Measurements from ENCODE around the gene ITGA11.

DNA sequence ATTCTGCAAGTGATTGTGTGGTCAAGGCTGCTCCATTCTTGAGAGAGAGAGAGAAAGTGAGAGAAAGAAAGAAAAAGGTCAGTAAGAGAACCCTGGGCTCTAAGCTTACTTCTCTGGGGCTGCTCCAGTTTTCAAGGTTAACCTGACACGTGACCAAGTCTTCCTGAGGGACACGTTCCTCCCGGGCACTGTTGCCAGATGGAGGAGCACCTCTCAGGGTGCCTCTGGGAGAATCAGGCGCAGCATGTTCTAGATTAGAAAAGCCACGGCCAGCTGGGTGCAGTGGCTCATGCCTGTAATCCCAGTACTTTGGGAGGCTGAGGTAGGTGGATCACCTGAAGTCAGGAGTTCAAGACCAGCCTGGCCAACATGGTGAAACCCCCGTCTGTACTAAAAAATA lies 60.8 kb downstream of the ITGA11 start:
- TF ChIP-seq, protein P1, sequence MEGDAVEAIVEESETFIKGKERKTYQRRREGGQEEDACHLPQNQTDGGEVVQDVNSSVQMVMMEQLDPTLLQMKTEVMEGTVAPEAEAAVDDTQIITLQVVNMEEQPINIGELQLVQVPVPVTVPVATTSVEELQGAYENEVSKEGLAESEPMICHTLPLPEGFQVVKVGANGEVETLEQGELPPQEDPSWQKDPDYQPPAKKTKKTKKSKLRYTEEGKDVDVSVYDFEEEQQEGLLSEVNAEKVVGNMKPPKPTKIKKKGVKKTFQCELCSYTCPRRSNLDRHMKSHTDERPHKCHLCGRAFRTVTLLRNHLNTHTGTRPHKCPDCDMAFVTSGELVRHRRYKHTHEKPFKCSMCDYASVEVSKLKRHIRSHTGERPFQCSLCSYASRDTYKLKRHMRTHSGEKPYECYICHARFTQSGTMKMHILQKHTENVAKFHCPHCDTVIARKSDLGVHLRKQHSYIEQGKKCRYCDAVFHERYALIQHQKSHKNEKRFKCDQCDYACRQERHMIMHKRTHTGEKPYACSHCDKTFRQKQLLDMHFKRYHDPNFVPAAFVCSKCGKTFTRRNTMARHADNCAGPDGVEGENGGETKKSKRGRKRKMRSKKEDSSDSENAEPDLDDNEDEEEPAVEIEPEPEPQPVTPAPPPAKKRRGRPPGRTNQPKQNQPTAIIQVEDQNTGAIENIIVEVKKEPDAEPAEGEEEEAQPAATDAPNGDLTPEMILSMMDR (IDR thresholded peaks at IDR 0.05), result no peak
- TF ChIP-seq POLR2A (IDR thresholded peaks at IDR 0.05) (no peak), EP300 (IDR thresholded peaks at IDR 0.05) (no peak), POLR2AphosphoS5 (IDR thresholded peaks at IDR 0.05) (no peak)

All from stomach (tissue), 4 donors.